ENCODE measurements around the gene KLHL3. TPM values are rescaled to one million over a fixed set of nuclear protein-coding genes. Genes with fewer than 3 reads are reported as not detected.
A peak's percentile ranks its signal among the peaks of the same experiment; 100 is the strongest.

KLHL3 gene
- total RNA-seq, 5 donors from 2014 or later (not counting 1 experiment from before 2014, with no cell fraction given), result 15.1 to 28.0 (median 26.5) TPM

GRCh38 chr5:137750436-137750835 is 14.5 kb upstream of the KLHL3 start:
- peaks cover 13% of the 10 kb centered on the region for H3K36me3 Mint-ChIP-seq
- no CpG with 5 or more reads among the region's 1 CpG for WGBS (ENCODE audit: insufficient coverage)
- Histone ChIP-seq H3K4me1 (ENCODE audit: control insufficient read depth in 1 of 2, extremely low read depth in 1 of 2, insufficient read depth in 2 of 2, low read length in 2 of 2) (peaks cover 14 to 26% of the 10 kb centered on the region in 2 experiments), H3K27ac (ENCODE audit: low read length) (no peak overlapping the region), H3K4me3 (ENCODE audit: control insufficient read depth in 1 of 2, extremely low read depth in 1 of 2, low read length in 1 of 2) (no peak overlapping the region), H3K9me3 (no peaks in the 10 kb centered on the region), H3K36me3 (ENCODE audit: control insufficient read depth in 2 of 2, extremely low read depth in 1 of 2, insufficient read depth in 1 of 2, low read length in 1 of 2) (peaks cover 6 to 7% of the 10 kb centered on the region in 2 donors), H3K27me3 (replicated peaks in 1 of 2; ENCODE audit: control insufficient read depth in 2 of 2, extremely low read depth in 1 of 2, insufficient read depth in 2 of 2, low read length in 1 of 2) (no peaks in the 10 kb centered on the region)
- POLR2A ChIA-PET, result interaction anchor here (0.6 to 0.7 kb wide), 4 partner anchors 13 to 183 kb away, joined by 4 to 6 read pairs (median 6); no protein-coding TSS in a partner anchor
- H3K4me3 Mint-ChIP-seq, result no peak overlapping the region
- no peaks in the 10 kb centered on the region for H3K9me3 Mint-ChIP-seq
- CTCF ChIA-PET, result interaction anchor here (0.7 to 1.8 kb wide), 5 partner anchors 8 to 561 kb away, joined by 3 to 18 read pairs (median 3); no protein-coding TSS in a partner anchor
- no peak for ATAC-seq (replicated peaks in 1 of 4)
- H3K27ac Mint-ChIP-seq, result peak overlapping the region; percentile 25 to 62
- no peak for DNase-seq
- H3K27me3 Mint-ChIP-seq, result no peaks in the 10 kb centered on the region
- peaks cover 24 to 40% (median 36%) of the 10 kb centered on the region in 3 donors for H3K4me1 Mint-ChIP-seq

- no peaks in the 10 kb centered on the region for H3K27me3 ChIP-seq (replicated peaks in 1 of 2; ENCODE audit: control insufficient read depth in 2 of 2, extremely low read depth in 1 of 2, insufficient read depth in 2 of 2, low read length in 1 of 2)
- H3K4me1 ChIP-seq (ENCODE audit: control insufficient read depth in 1 of 2, extremely low read depth in 1 of 2, insufficient read depth in 2 of 2, low read length in 2 of 2), result peaks cover 5 to 22% of the 10 kb centered on the region in 2 experiments
- Mint-ChIP-seq H3K4me3 (no peak overlapping the region), H3K9me3 (no peaks in the 10 kb centered on the region), H3K36me3 (peaks cover 13% of the 10 kb centered on the region), H3K4me1 (peaks cover 28 to 40% (median 35%) of the 10 kb centered on the region in 3 donors), H3K27me3 (no peaks in the 10 kb centered on the region), H3K27ac (no peak overlapping the region)
- no CpG with 5 or more reads among the region's 2 CpGs for WGBS (ENCODE audit: insufficient coverage)
- POLR2A ChIA-PET, result interaction anchor here in 1 of 2 donors (0.6 kb wide), 1 partner anchor 291 kb away, joined by 3 read pairs; no protein-coding TSS in a partner anchor
- H3K36me3 ChIP-seq (ENCODE audit: control insufficient read depth in 2 of 2, extremely low read depth in 1 of 2, insufficient read depth in 1 of 2, low read length in 1 of 2), result peaks cover 6 to 7% of the 10 kb centered on the region in 2 donors
- ATAC-seq (replicated peaks in 1 of 4), result no peak
- CTCF ChIA-PET, result interaction anchor here in 1 of 2 donors (2.8 kb wide), 1 partner anchor 11 kb away, joined by 7 read pairs; the partner anchor contains the start of gene KLHL3
- no peaks in the 10 kb centered on the region for H3K9me3 ChIP-seq
- DNase-seq, result no peak
- H3K27ac ChIP-seq (ENCODE audit: low read length), result no peak overlapping the region
- no peak overlapping the region for H3K4me3 ChIP-seq (ENCODE audit: control insufficient read depth in 1 of 2, extremely low read depth in 1 of 2, low read length in 1 of 2)
Observed at GRCh38 chr5:137747848-137748247, 12.0 kb upstream of the KLHL3 start.

GRCh38 chr5:137743031-137743640 is 7.2 kb upstream of the KLHL3 start:
- POLR2A ChIA-PET, result interaction anchor here (0.6 to 1.2 kb wide), 5 partner anchors 12 to 84 kb away, joined by 4 to 8 read pairs (median 5); no protein-coding TSS in a partner anchor
- no peak overlapping the region for H3K27ac Mint-ChIP-seq

GRCh38 chr5:137741718-137742117 is 5.8 kb upstream of the KLHL3 start:
- DNase-seq (no peak), ATAC-seq (replicated peaks in 1 of 4) (no peak)
- H3K27ac ChIP-seq (ENCODE audit: low read length), result no peak overlapping the region
- ChIA-PET CTCF (interaction anchor here (0.8 to 9.3 kb wide), 26 partner anchors 10 to 114 kb away, joined by 3 to 229 read pairs (median 6); no protein-coding TSS in a partner anchor), POLR2A (no interaction called here)
- WGBS (ENCODE audit: insufficient coverage), result 74% methylated on average over 5 of the region's 8 CpGs
- H3K9me3 Mint-ChIP-seq, result no peaks in the 10 kb centered on the region
- H3K27ac Mint-ChIP-seq, result no peak overlapping the region
- no peak overlapping the region for H3K4me3 Mint-ChIP-seq
- peaks cover 4 to 20% (median 5%) of the 10 kb centered on the region in 3 donors for H3K4me1 Mint-ChIP-seq
- H3K36me3 ChIP-seq (ENCODE audit: control insufficient read depth in 2 of 2, extremely low read depth in 1 of 2, insufficient read depth in 1 of 2, low read length in 1 of 2), result no peaks in the 10 kb centered on the region
- no peaks in the 10 kb centered on the region for H3K27me3 ChIP-seq (replicated peaks in 1 of 2; ENCODE audit: control insufficient read depth in 2 of 2, extremely low read depth in 1 of 2, insufficient read depth in 2 of 2, low read length in 1 of 2)
- no peaks in the 10 kb centered on the region for H3K9me3 ChIP-seq
- H3K4me3 ChIP-seq (ENCODE audit: control insufficient read depth in 1 of 2, extremely low read depth in 1 of 2, low read length in 1 of 2), result no peak overlapping the region
- peaks cover 11 to 12% of the 10 kb centered on the region in 2 experiments for H3K4me1 ChIP-seq (ENCODE audit: control insufficient read depth in 1 of 2, extremely low read depth in 1 of 2, insufficient read depth in 2 of 2, low read length in 2 of 2)
- no peaks in the 10 kb centered on the region for H3K36me3 Mint-ChIP-seq
- H3K27me3 Mint-ChIP-seq, result no peaks in the 10 kb centered on the region

More at GRCh38 chr5:137743031-137743640, 7.2 kb upstream of the KLHL3 start:
- Mint-ChIP-seq H3K27me3 (no peaks in the 10 kb centered on the region), H3K9me3 (no peaks in the 10 kb centered on the region), H3K4me1 (peaks cover 4 to 20% (median 5%) of the 10 kb centered on the region in 3 donors), H3K4me3 (no peak overlapping the region), H3K36me3 (no peaks in the 10 kb centered on the region)
- peak in 33 of 35 experiments; percentile 21 to 86 (median 56) for DNase-seq
- CTCF ChIA-PET, result interaction anchor here (0.5 to 9.3 kb wide), 45 partner anchors 8 to 1862 kb away, joined by 3 to 229 read pairs (median 5); partner anchors contain the start of gene HNRNPA0 (in 1 of the 2)
- H3K4me3 ChIP-seq (ENCODE audit: control insufficient read depth in 1 of 2, extremely low read depth in 1 of 2, low read length in 1 of 2), result no peak overlapping the region
- WGBS (ENCODE audit: insufficient coverage), result no CpG with 5 or more reads among the region's 4 CpGs
- H3K4me1 ChIP-seq (ENCODE audit: control insufficient read depth in 1 of 2, extremely low read depth in 1 of 2, insufficient read depth in 2 of 2, low read length in 2 of 2), result peaks cover 0 to 4% of the 10 kb centered on the region in 2 experiments
- no peaks in the 10 kb centered on the region for H3K27me3 ChIP-seq (replicated peaks in 1 of 2; ENCODE audit: control insufficient read depth in 2 of 2, extremely low read depth in 1 of 2, insufficient read depth in 2 of 2, low read length in 1 of 2)
- no peaks in the 10 kb centered on the region for H3K36me3 ChIP-seq (ENCODE audit: control insufficient read depth in 2 of 2, extremely low read depth in 1 of 2, insufficient read depth in 1 of 2, low read length in 1 of 2)
- no peaks in the 10 kb centered on the region for H3K9me3 ChIP-seq
- ATAC-seq (replicated peaks in 1 of 4), result peak; percentile 83 to 88 (median 86)
- no peak overlapping the region for H3K27ac ChIP-seq (ENCODE audit: low read length)

GRCh38 chr5:137739737-137740136 is 3.8 kb upstream of the KLHL3 start:
- H3K27ac ChIP-seq (ENCODE audit: low read length), result no peak overlapping the region
- no peaks in the 10 kb centered on the region for H3K36me3 ChIP-seq (ENCODE audit: control insufficient read depth in 2 of 2, extremely low read depth in 1 of 2, insufficient read depth in 1 of 2, low read length in 1 of 2)
- no peaks in the 10 kb centered on the region for H3K9me3 Mint-ChIP-seq
- no peak overlapping the region for H3K4me3 ChIP-seq (ENCODE audit: control insufficient read depth in 1 of 2, extremely low read depth in 1 of 2, low read length in 1 of 2)
- DNase-seq (no peak), ATAC-seq (replicated peaks in 1 of 4) (no peak)
- WGBS (ENCODE audit: insufficient coverage), result 75% methylated on average over 2 of the region's 4 CpGs
- peaks cover 4 to 20% (median 5%) of the 10 kb centered on the region in 3 donors for H3K4me1 Mint-ChIP-seq
- ChIA-PET CTCF (interaction anchor here (0.7 to 9.3 kb wide), 4 partner anchors 11 to 297 kb away, joined by 3 to 229 read pairs (median 56); no protein-coding TSS in a partner anchor), POLR2A (interaction anchor here in 1 of 2 donors (0.8 kb wide), 1 partner anchor 68 kb away, joined by 3 read pairs; no protein-coding TSS in a partner anchor)
- no peaks in the 10 kb centered on the region for H3K36me3 Mint-ChIP-seq
- peak overlapping the region in 1 of 2 donors; percentile 19 for H3K27ac Mint-ChIP-seq
- H3K4me3 Mint-ChIP-seq, result no peak overlapping the region
- no peaks in the 10 kb centered on the region for H3K9me3 ChIP-seq
- H3K4me1 ChIP-seq (ENCODE audit: control insufficient read depth in 1 of 2, extremely low read depth in 1 of 2, insufficient read depth in 2 of 2, low read length in 2 of 2), result peaks cover 19 to 26% of the 10 kb centered on the region in 2 experiments
- no peaks in the 10 kb centered on the region for H3K27me3 ChIP-seq (replicated peaks in 1 of 2; ENCODE audit: control insufficient read depth in 2 of 2, extremely low read depth in 1 of 2, insufficient read depth in 2 of 2, low read length in 1 of 2)
- H3K27me3 Mint-ChIP-seq, result no peaks in the 10 kb centered on the region

GRCh38 chr5:137738947-137739346 is 3.1 kb upstream of the KLHL3 start:
- Mint-ChIP-seq H3K27ac (no peak overlapping the region), H3K27me3 (no peaks in the 10 kb centered on the region), H3K4me3 (no peak overlapping the region), H3K36me3 (no peaks in the 10 kb centered on the region), H3K9me3 (no peaks in the 10 kb centered on the region), H3K4me1 (peaks cover 4 to 20% (median 5%) of the 10 kb centered on the region in 3 donors)
- Histone ChIP-seq H3K4me3 (ENCODE audit: control insufficient read depth in 1 of 2, extremely low read depth in 1 of 2, low read length in 1 of 2) (no peak overlapping the region), H3K9me3 (no peaks in the 10 kb centered on the region), H3K36me3 (ENCODE audit: control insufficient read depth in 2 of 2, extremely low read depth in 1 of 2, insufficient read depth in 1 of 2, low read length in 1 of 2) (no peaks in the 10 kb centered on the region), H3K27me3 (replicated peaks in 1 of 2; ENCODE audit: control insufficient read depth in 2 of 2, extremely low read depth in 1 of 2, insufficient read depth in 2 of 2, low read length in 1 of 2) (no peaks in the 10 kb centered on the region), H3K27ac (ENCODE audit: low read length) (no peak overlapping the region), H3K4me1 (ENCODE audit: control insufficient read depth in 1 of 2, extremely low read depth in 1 of 2, insufficient read depth in 2 of 2, low read length in 2 of 2) (peaks cover 22 to 33% of the 10 kb centered on the region in 2 experiments)
- ChIA-PET POLR2A (no interaction called here), CTCF (interaction anchor here in 1 of 2 donors (9.3 kb wide), 1 partner anchor 79 kb away, joined by 229 read pairs; no protein-coding TSS in a partner anchor)
- WGBS (ENCODE audit: insufficient coverage), result no CpG with 5 or more reads among the region's 3 CpGs
- DNase-seq (no peak), ATAC-seq (replicated peaks in 1 of 4) (no peak)
